Occipital lobe (tissue), 2 donors: ENCODE measurements around the gene KCNG2. TPM values are rescaled to one million over a fixed set of nuclear protein-coding genes. Genes with fewer than 3 reads are reported as not detected.

Experiments used
- DNase-seq: peaks from one replicate; lab custom pipeline; 2025; lab: John Stamatoyannopoulos, UW
- total RNA-seq: library from RNA; depleted of rRNA; stranded (reverse); fragments of >200 nt; gene quantifications from one replicate; pipeline ENCODE4 v1.2.3, GENCODE V29; 2014

KCNG2 gene
- total RNA-seq, 1 donor from 2014 or later, result 0.31 TPM

DNA sequence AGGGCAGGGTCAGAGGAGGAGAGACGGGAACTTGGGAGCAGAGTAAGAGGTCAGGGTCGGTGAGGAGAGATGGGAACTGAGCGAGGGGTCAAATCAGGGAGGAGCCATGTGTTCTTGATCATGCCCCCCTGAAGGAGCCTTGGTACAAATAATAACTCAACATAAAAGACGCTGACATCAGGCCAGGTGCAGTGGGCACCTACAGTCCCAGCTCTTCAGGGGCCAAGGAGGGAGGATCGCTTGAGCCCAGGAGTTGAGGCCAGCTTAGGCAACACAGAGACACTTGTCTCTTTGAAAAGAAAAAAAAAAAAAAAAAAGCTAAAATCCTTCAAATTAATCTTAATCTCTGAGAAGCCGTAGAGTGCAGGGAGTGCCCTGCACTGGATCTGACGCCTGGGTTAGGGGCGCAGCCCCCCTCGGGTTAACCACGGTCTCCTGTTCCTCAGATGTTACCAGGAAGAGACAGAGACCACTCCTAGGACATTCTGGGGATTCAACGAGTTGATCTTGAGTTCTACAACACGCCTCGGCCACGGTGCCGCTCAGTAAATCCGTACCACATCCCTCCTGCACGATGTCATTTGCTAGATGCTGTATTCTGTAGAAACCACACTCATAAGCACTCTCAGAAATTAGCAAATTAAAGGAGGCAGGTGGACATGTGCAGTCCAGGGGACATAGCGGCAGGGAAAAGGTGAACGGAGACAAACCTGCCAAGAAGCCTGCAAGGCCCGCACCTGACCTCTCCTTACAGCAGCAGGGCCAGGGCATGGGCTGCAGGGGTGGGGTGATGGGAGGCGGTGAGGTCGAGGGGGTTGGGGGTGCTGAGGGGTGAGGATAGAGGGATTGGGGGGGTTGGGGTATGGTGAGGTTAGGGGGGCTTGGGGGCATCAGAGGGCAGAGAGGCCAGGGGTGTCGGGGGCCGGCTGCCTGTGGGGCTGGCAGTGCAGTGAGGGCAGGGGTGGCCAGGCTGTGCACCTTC lies 124.5 kb downstream of the KCNG2 start:
- DNase-seq, result no peak

DNA sequence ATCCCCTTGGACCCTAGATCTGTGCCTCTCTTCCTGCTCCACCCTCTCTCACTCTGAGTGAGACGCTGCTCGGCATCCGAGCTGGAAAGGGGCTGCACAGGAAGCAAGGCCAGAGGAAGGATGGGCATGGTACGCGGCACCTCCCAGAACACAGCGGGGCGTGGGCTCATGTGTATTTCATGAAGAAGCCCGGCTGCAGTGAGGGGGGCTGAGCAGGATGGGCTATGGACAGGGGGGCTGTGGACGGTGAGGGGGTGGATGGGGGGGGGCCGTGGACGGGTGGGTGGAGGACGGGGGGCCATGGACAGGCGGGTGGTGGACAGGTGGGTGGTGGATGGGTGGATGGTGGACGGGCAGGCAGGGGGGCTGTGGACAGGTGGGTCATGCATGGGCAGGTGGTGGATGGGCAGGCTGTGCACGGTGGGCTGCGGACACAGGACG lies 125.3 kb downstream of the KCNG2 start:
- no peak for DNase-seq

DNA sequence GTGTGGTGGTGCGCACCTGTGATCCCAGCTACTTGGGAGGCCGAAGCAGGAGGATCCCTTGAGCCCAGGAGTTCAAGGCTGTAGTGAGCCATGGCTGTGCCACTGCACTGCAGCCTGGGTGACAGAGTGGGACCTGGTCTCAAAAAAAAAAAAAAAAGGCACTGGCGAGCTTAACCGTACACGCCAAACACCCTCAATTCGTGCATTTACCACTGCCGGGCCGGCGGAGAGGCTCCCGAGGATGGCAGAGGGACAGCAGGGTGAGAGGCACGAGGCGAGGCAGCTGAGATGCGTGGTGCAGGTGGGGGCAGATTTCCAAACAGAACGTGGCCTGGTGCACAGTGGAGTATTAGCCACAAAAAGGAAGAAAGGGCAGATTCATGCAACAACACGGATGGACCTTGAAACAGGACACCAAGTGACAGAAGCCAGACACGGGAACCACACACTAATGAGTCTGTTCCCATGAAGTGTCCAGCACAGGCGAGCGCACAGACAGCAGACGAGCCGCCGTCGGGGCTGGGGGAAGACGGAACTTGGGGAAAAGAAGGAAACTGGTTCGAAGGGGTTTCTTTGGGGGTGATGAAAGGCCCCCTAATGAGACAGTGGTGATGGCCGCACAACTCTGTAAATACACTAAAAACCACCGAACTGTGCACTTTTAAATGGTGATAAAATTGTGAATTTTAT lies 126.3 kb downstream of the KCNG2 start:
- no peak for DNase-seq

DNA sequence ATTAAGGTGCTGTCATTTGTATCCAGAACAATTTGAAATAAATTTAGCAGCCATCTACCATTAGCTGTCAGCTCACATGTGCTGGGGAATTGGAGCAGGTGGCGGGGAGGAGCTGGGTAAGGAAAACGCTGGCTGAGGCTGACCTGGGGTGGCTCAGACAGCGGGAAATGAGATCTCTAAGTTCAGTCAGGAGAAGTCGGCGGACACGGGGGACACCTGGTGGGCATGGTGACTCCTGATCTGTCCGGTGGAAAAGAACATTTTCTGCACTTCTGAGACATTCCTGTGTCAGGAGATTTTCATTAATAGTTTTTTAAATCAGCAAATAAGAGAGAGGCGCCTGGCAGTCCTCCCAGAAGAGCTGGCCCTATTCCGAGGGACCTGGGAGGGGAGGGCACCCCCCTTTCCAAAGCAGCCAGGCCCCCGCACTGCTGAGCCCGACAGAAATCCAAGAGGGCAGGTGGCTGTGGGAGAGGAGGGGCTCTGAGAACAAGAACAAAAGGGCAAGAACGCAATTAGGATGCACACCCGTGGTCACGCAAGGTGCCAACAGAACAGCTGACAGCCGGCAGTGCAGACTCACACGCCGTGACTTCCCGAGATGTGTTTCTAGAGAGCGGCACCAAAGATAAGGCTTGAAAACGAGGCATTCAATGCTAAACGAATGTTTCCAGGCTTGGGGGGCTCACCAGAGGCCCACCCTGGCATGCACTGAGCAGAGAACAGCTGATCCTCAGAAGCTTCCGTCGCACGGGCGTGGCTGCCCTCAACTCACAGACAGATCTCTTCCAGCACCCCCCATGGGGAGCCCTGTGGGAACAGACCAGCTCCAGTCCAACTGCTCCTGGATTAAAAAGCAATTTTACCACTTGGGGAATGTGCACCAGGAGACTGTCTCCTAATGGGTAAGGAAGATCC lies 127.3 kb downstream of the KCNG2 start:
- DNase-seq, result no peak

DNA sequence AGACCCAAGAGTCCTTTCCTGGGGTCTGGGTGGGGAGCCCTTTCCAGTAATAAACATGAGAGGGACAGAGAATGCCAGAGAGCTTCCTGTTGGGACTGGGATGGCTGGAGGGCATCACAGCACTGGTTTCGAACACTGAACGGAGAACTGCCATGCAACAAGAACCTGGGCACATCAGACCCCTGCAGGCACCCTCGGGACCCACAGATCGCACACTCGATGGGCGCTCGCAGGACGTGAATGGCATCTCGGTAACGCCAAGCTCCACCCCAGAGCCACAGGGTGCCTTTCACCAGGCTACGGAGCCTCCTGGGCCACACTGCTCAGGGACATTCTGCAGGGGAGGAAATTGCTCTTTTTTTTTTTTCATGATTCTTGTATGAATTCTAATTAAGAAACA lies 128.6 kb downstream of the KCNG2 start:
- DNase-seq, result no peak

DNA sequence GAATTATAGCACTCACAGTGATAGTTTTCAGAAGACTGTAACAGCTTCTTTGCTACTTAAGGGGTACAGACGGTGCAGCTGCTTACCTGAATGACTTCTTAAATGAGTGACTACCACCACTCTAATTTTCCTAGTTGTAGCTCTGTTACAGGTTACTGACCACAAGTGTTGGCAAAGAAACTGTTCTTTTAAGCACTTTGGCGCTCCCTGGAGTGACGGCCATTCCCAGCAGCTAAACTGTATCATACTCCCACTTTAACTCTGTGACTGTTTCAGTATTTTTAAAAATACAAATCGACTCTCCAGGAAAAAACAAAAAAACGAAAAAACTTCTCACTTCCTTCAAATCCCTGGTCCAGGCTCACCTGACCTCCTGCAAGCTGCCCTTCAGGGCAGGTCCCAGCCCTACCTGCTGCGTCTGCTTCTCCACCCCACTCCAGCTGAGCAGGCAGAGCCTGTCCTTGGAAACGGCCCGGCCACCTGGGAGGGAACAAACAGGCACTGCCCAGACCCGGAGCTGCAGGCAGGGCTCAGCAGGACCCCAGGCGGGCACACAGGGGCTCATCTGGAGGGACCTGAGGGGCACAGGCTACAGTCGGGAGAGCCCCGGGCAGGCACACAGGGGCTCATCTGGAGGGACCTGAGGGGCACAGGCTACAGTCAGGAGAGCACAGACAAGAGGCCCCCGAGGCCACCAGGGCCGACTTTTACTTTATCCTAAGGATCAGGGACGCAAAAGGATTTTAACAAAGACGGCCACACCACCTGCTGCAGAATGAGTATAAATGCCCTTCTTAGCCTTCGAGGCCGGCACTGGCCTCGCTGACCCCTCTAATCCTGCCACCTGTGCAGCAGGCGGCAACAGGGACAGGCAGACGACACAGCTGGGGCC lies 129.2 kb downstream of the KCNG2 start:
- no peak for DNase-seq

DNA sequence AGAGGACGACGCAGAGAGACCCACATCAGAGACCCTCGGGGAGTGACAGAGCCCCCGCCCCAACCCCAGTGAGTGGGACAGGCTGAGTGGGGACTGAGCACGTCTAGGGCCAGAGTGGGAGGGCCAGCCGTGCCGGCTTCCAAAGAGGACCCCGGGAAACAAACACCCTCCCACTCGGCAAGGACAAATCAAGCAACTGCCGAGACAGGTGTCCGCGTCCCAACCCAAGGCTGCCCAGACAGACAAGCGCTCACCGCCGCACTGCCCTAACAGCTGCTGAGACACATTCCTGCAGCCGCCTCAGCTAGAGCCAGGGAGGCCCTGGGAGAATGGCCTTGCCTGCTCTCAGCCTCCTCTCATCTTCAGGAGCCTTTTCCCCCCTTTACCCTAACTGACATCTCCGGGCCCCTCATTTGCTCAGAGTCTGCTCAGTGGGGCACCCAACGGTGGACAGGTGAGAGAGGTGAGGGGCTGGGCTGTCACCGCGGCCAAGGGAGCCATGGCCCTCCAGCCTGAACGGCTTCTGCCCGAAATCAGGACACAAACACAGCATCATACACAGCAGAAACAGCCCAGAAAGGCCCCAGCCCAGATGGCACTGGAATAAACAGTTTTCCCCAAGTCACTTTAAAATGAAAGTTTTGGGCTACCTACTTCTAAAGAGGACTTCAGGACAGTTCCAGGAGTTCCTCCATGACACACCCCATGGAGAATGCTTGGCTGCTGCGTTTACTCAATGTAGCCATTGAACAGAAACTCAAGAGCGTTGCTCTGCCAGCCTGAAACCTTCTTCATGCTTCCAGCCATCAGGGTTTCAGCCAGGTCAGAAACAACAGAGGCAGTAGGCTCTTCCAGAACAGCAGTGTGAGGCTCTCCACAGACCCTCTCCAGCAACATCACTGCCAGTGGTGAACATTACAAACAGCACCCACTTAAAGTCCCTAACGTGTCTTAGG lies 130.1 kb downstream of the KCNG2 start:
- no peak for DNase-seq

DNA sequence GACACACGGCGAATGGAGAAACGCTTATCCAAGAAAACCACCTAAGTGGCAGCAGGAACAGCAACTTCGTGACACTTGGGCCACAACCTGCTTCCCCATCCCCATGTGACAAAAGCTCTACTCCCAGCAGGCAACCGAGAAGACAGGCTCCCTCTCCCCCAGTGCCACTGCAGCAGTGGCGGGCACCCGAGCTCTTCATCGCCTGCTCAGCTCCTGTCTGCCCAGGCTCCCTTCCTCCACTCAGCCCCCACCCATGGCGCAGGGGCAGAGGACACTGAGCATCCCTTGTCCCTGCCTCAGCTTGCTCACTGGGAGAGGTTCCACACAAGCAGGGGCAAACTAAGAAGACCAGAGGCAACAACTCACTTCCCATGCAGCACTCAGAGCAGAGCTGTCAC lies 130.8 kb downstream of the KCNG2 start:
- DNase-seq, result no peak

DNA sequence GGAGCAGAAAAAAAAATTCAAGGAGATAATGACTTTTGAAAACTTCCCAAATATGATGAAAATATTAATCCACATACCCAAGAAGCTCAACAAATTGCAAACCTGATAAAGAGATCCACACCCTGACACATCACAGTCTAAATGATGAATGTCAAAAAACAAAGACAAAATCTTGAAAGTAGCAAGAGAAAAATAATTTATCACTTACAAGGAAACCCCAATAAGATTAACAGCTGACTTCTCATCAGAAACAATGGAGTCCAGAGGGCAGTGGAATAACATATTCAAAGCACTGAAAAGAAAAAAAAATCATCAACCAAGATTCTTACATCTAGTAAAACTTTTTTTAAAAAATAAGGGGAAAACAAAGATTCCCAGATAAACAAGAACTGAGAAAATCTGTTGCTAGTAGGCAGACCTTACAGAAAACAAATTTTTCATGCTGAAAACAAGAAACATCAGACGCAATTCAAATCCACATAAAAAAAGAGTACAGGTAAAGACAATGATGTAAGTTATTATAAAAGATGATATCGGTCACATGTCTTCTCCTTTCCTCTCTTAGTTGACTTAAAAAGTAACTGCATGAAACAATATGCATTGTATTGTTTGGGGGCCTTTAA lies 132.4 kb downstream of the KCNG2 start:
- DNase-seq, result no peak

DNA sequence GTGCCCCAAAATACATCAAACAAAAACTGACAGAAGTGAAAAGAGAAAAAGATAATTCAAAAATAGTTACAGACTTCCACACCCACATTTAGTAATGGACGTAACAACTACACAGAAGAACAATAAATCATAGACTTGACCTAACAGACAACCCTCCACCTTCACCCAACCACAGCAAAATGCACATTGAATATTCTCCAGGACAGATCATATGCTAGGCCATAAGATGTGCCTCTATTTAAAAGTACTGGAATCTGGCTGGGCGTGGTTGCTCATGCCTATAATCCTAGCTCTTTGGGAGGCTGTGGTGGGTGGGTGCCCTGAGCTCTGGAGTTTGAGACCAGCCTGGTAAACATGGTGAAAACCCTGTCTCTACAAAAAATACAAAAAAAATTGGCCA lies 133.7 kb downstream of the KCNG2 start:
- no peak for DNase-seq

DNA sequence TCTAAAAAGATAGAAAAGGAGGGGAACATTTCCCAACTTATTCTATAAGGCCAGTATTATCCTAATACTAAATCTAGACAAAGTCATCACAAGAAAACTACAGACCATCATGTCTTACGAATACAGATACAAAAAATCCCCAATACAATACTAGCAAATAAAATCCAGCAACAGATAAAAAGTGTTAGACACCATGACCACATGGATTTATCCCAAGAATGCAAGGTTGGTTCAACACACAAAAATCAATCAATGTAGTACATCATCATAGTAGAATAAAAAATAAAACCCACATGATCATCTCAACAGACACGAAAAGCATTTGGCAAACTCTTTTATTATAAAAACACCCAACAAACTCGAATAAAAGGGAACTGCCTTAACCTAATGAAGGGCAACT lies 135.2 kb downstream of the KCNG2 start:
- DNase-seq, result no peak

DNA sequence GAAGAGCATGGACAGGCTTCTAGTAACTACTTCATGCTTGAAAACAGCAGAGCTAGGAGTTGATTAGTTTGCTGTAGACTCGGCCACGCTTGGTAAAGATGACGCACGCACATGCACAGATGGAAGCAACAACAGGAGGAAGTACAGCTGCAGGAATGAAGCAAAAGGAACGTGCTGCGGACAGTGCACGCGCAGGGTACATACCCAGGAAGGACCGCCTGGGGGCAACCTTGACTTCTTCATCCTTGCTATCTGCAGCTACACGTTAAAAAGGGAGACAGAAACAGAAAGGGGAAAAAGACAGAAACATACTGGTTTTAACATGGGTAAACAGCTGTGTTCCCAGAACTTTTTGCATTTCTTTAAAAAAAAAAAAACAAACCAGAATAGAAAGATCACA lies 136.0 kb downstream of the KCNG2 start:
- no peak for DNase-seq

DNA sequence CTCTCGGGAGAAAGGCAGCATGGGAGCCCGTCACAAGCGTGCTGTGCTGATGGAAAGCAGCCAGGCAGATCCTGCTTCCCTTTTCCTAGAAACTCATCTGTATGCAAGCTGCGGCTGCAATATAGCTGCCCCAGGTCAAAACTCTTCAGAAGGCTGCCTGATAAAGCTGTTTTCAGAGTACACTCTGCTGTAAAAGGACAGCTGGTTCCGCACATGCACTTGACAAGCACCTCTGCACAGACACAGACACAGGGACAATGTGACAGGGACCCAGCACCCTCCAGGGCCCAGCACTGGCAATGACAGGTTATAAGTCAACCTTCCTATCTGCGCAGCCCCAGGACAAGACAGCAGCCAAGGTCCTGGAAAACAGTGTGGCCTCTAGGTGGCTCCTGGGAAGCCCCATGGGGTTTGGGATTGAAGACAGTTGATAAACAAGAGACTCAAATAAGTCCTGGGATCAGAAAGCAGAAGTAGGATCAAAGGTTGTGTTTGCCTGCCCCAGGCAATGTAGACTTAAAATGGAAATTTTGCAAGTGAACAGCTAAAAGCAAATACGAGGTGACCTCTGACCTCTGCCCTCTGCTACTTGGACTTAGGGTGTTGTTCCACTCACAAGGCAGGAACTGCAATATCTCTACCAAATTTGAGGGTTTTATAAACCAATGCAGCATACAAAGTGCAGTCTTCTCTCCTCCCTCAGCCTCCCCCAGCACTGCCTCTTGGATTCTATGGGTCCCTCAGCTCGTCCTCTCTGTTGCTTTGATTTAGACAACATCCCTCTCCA lies 136.8 kb downstream of the KCNG2 start:
- DNase-seq, result no peak

DNA sequence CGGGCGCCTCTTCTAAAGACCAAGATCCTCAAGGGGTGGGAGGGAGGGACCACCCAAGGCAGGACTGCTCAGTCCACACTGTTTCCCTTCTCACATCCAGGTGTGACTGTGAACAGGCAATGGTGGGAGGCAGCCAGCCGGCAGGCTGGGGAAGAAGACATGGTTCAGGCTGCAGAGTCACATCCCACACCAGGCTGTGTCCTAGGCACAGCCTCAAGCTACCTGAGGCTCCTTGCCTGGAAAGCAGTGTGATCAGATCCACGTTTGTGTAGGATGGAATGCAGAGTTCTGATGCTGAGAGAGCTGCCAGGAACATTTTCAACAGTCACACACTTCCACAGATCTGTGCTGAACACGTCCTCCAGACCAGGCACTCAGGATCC lies 137.4 kb downstream of the KCNG2 start:
- DNase-seq, result no peak

DNA sequence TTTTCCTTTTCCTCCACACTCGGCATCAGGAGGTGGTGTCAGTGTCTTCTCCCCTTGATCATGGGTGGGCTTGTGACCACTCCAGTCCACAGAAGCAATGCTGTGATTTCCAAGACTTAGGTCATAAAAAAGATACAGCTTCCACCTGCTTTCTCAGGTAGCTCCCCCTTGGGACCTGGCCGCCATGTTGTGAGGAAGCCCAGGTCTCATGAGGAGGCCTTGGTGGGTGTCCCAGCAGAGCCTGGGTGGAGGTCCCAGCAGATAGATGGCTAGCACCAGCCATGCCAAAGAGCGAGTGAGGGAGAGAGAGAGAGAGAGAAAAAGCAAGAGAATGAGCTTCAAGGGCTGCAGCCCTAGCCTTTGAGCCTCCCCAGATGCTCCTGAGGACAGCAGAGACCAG lies 137.8 kb downstream of the KCNG2 start:
- DNase-seq, result no peak

DNA sequence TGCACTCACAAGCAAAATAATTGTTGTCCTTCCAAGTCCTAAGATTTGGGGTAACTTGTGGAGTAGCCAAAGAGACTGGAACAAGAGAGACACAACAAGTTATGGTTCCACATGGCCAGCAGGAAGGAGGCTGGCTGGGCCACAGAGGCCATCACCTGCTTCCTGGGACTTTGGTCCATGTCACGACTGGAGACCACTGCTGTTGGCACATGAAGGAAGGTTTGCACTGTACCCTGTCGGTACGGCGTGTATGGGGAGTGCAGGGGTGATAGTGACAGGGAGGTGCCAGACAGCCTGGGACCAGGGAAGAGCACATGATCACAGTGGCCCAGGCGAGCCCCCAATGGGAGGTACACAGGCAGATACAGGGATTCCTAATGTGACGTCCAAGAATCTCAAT lies 138.2 kb downstream of the KCNG2 start:
- DNase-seq, result no peak

DNA sequence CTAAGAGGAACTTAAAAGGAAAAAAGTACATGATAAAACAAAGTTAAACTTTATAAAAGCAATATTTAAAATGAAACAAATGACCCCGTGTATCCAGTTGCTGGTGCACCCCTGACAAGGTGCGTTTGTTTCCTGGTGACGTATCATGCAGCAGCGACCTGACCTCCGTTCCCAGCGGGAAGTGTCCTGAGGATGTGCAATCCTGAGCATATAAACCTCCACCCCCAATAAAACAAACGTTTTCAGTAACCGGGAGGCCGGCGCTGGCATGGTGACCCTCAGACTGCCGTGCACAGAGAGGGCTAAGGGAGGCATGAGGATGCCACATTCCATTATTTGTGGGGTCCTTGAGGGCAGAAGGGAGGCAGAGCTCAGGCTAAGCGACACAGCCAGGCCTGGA lies 138.9 kb downstream of the KCNG2 start:
- no peak for DNase-seq
